ENCODE data around the gene PTPRD.

Gene PTPRD

GRCh38 chr9:8904771-8905515 lies 1707.9 kb downstream of the PTPRD start:
- DNase-seq (ENCODE audit: low read depth) = no peak

- no peak for DNase-seq (ENCODE audit: low read depth)
Measured at GRCh38 chr9:8903077-8903476, 1709.7 kb downstream of the PTPRD start.

GRCh38 chr9:8901146-8901545 lies 1711.7 kb downstream of the PTPRD start:
- no peak for DNase-seq (ENCODE audit: low read depth)

GRCh38 chr9:8899511-8899910 lies 1713.3 kb downstream of the PTPRD start:
- DNase-seq (ENCODE audit: low read depth) = no peak

GRCh38 chr9:8895861-8896224 lies 1717.0 kb downstream of the PTPRD start:
- DNase-seq (ENCODE audit: low read depth) = no peak

- DNase-seq (ENCODE audit: low read depth) = no peak
Measured at GRCh38 chr9:8895106-8895860, 1717.5 kb downstream of the PTPRD start.

- DNase-seq (ENCODE audit: low read depth) = no peak
Measured at GRCh38 chr9:8890695-8891094, 1722.1 kb downstream of the PTPRD start.

- no peak for DNase-seq (ENCODE audit: low read depth)
Measured at GRCh38 chr9:8889100-8889499, 1723.7 kb downstream of the PTPRD start.

GRCh38 chr9:8888591-8888990 lies 1724.2 kb downstream of the PTPRD start:
- no peak for DNase-seq (ENCODE audit: low read depth)

- DNase-seq (ENCODE audit: low read depth) = no peak
Measured at GRCh38 chr9:8887369-8887768, 1725.4 kb downstream of the PTPRD start.

- DNase-seq (ENCODE audit: low read depth) = no peak
Measured at GRCh38 chr9:8883321-8883720, 1729.5 kb downstream of the PTPRD start.

- no peak for DNase-seq (ENCODE audit: low read depth)
Measured at GRCh38 chr9:8880060-8880459, 1732.7 kb downstream of the PTPRD start.

GRCh38 chr9:8879284-8879683 lies 1733.5 kb downstream of the PTPRD start:
- no peak for DNase-seq (ENCODE audit: low read depth)

- DNase-seq (ENCODE audit: low read depth) = no peak
Measured at GRCh38 chr9:8877753-8878494, 1734.9 kb downstream of the PTPRD start.

- DNase-seq (ENCODE audit: low read depth) = no peak
Measured at GRCh38 chr9:8876303-8876702, 1736.5 kb downstream of the PTPRD start.

- DNase-seq (ENCODE audit: low read depth) = no peak
Measured at GRCh38 chr9:8874482-8874881, 1738.3 kb downstream of the PTPRD start.

- no peak for DNase-seq (ENCODE audit: low read depth)
Measured at GRCh38 chr9:8872802-8873201, 1740.0 kb downstream of the PTPRD start.

- DNase-seq (ENCODE audit: low read depth) = no peak
Measured at GRCh38 chr9:8871796-8872445, 1740.9 kb downstream of the PTPRD start.

GRCh38 chr9:8871396-8871795 lies 1741.4 kb downstream of the PTPRD start:
- DNase-seq (ENCODE audit: low read depth) = no peak

- DNase-seq (ENCODE audit: low read depth) = no peak
Measured at GRCh38 chr9:8869812-8870211, 1743.0 kb downstream of the PTPRD start.

- DNase-seq (ENCODE audit: low read depth) = no peak
Measured at GRCh38 chr9:8868632-8869031, 1744.2 kb downstream of the PTPRD start.

- DNase-seq (ENCODE audit: low read depth) = no peak
Measured at GRCh38 chr9:8867148-8867547, 1745.7 kb downstream of the PTPRD start.

- DNase-seq (ENCODE audit: low read depth) = no peak
Measured at GRCh38 chr9:8864545-8864896, 1748.3 kb downstream of the PTPRD start.

Measured in GM04504 (cell line).